Progenitor cell of endocrine pancreas (in vitro differentiated cells): ENCODE measurements around the gene IL1A. TPM values are rescaled to one million over a fixed set of nuclear protein-coding genes. Genes with fewer than 3 reads are reported as not detected.

ENCODE experiments used
- DNase-seq: peaks from one replicate; pipeline ENCODE4 v3.0.0; 2021; ENCODE audit warnings: low spot score; ENCODE audit not compliant: unreplicated experiment
- H3K27ac Mint-ChIP-seq: 2 replicates; pipeline ENCODE4 v1.8.0; 2021; ENCODE audit warnings: mild to moderate bottlenecking, moderate library complexity, mixed read lengths
- H3K27me3 Mint-ChIP-seq: 2 replicates; pipeline ENCODE4 v1.8.0; 2021; ENCODE audit warnings: mixed read lengths
- H3K36me3 Mint-ChIP-seq: 2 replicates; pipeline ENCODE4 v1.8.0; 2022; ENCODE audit warnings: mixed read lengths; ENCODE audit not compliant: insufficient read depth
- H3K4me1 Mint-ChIP-seq: 2 replicates; pipeline ENCODE4 v1.8.0; 2021; ENCODE audit warnings: low read depth, mixed read lengths
- H3K4me3 Mint-ChIP-seq: 2 replicates; pipeline ENCODE4 v1.8.0; 2021; ENCODE audit warnings: low read depth, mild to moderate bottlenecking, moderate library complexity, mixed read lengths
- H3K9me3 Mint-ChIP-seq: 2 replicates; pipeline ENCODE4 v1.8.0; 2021; ENCODE audit warnings: low read depth, mixed read lengths
- total RNA-seq: library from RNA; stranded (reverse); gene quantifications from 2 replicates; pipeline ENCODE4 v1.2.1, GENCODE V29; 2021
- TF ChIP-seq, protein P1 (sequence below): fragments of 200-600 bp; sonication (generic); IDR thresholded peaks from one replicate; pipeline ENCODE4 v1.5.0; 2021; ENCODE audit warnings: antibody characterized with exemption, mild to moderate bottlenecking; ENCODE audit not compliant: unreplicated experiment

The IL1A gene
- total RNA-seq, 1 donor from 2014 or later, result 0.12 TPM

GRCh38 chr2:112814278-112814677 lies 30.0 kb upstream of the IL1A start:
- TF ChIP-seq, protein P1, sequence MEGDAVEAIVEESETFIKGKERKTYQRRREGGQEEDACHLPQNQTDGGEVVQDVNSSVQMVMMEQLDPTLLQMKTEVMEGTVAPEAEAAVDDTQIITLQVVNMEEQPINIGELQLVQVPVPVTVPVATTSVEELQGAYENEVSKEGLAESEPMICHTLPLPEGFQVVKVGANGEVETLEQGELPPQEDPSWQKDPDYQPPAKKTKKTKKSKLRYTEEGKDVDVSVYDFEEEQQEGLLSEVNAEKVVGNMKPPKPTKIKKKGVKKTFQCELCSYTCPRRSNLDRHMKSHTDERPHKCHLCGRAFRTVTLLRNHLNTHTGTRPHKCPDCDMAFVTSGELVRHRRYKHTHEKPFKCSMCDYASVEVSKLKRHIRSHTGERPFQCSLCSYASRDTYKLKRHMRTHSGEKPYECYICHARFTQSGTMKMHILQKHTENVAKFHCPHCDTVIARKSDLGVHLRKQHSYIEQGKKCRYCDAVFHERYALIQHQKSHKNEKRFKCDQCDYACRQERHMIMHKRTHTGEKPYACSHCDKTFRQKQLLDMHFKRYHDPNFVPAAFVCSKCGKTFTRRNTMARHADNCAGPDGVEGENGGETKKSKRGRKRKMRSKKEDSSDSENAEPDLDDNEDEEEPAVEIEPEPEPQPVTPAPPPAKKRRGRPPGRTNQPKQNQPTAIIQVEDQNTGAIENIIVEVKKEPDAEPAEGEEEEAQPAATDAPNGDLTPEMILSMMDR, result no peak
- Mint-ChIP-seq H3K27me3 (peaks cover 63% of the 10 kb centered on the region), H3K4me3 (no peak overlapping the region), H3K9me3 (no peaks in the 10 kb centered on the region), H3K36me3 (no peaks in the 10 kb centered on the region), H3K4me1 (peaks cover 19% of the 10 kb centered on the region), H3K27ac (no peak overlapping the region)
- DNase-seq, result no peak

GRCh38 chr2:112813280-112813966 lies 29.1 kb upstream of the IL1A start:
- Mint-ChIP-seq H3K27ac (no peak overlapping the region), H3K27me3 (peaks cover 61% of the 10 kb centered on the region), H3K4me3 (no peak overlapping the region), H3K4me1 (peaks cover 18% of the 10 kb centered on the region), H3K9me3 (no peaks in the 10 kb centered on the region), H3K36me3 (no peaks in the 10 kb centered on the region)
- DNase-seq, result no peak
- TF ChIP-seq, protein P1, result no peak

- no peak overlapping the region for H3K27ac Mint-ChIP-seq
Measured at GRCh38 chr2:112812318-112813267, 28.3 kb upstream of the IL1A start.

DNA sequence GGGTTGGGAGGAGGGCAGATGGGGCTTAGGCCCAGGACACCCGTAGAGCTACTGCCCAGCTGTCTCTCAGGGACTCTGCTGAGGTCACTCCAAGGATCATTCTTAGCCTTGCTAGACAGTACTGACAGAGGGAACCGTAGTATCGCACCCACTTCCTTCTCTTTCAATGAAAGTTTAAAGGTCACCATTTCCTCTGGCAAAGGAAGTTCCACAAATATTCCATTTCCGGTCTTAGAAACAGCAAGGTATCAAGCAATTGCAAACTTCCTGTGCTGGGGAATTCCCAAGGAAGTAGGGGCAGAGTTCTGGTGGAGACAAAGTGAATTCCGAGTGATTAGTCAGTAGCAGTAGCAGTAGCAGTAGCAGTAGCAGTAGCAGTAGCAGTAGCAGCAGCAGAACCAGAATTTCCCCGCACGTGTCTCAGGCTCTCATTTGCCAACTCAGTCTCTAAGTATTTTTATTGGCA lies 27.6 kb upstream of the IL1A start:
- DNase-seq, result no peak
- H3K4me3 Mint-ChIP-seq, result no peak overlapping the region
- H3K4me1 Mint-ChIP-seq, result peaks cover 11% of the 10 kb centered on the region
- TF ChIP-seq, protein P1, result no peak
- peaks cover 54% of the 10 kb centered on the region for H3K27me3 Mint-ChIP-seq
- no peak overlapping the region for H3K27ac Mint-ChIP-seq
- H3K9me3 Mint-ChIP-seq, result peaks cover 8% of the 10 kb centered on the region
- H3K36me3 Mint-ChIP-seq, result peaks cover 4% of the 10 kb centered on the region

More at GRCh38 chr2:112812318-112813267, 28.3 kb upstream of the IL1A start:
- TF ChIP-seq, protein P1, result no peak
- no peak overlapping the region for H3K4me3 Mint-ChIP-seq
- peaks cover 1% of the 10 kb centered on the region for H3K9me3 Mint-ChIP-seq
- no peak for DNase-seq
- no peaks in the 10 kb centered on the region for H3K36me3 Mint-ChIP-seq
- peaks cover 61% of the 10 kb centered on the region for H3K27me3 Mint-ChIP-seq
- peaks cover 12% of the 10 kb centered on the region for H3K4me1 Mint-ChIP-seq

DNA sequence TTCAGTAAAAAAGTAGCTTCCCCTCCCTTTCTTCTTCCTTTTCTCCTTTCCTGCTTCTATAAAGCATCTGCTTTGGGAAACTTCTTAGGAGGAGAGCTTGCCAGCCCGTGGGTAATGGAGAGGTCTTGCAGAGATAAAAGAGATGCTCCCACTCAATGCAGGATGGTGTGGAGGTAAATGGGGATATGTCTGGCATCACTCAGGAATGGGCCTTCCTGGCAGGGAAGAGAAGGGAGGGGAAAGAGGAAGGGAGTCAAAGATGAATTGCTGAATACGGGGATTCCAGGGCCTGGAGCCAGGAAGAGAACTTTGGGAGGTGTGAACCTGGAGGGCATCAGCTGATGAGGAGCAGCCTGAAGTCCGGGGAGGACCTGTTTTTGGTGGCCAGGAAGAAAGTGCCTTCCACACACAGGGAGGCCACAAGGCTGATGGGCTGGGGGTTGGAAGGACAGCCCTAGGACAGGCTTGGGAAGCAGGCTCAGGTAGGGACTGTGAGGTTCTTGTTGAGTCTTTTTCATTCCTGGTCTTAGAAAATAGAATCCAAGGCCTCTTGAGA lies 27.1 kb upstream of the IL1A start:
- peaks cover 10% of the 10 kb centered on the region for H3K9me3 Mint-ChIP-seq
- H3K36me3 Mint-ChIP-seq, result peaks cover 4% of the 10 kb centered on the region
- TF ChIP-seq, protein P1, result no peak
- H3K27me3 Mint-ChIP-seq, result peaks cover 53% of the 10 kb centered on the region
- H3K4me1 Mint-ChIP-seq, result peaks cover 11% of the 10 kb centered on the region
- no peak overlapping the region for H3K27ac Mint-ChIP-seq
- no peak for DNase-seq
- no peak overlapping the region for H3K4me3 Mint-ChIP-seq
